Activated CD4-positive, CD25-positive, alpha-beta regulatory T cell treated with anti-CD3 and anti-CD28 coated beads, Interleukin-2, amount 50 U/mL, for 72 hours (primary cell): Measurements from ENCODE around the gene BMAL1.
A peak's percentile ranks its signal among the peaks of the same experiment; 100 is the strongest.

Experiments
- DNase-seq: peaks from one replicate; pipeline ENCODE4 v3.0.0; 2021

The BMAL1 gene

GRCh38 chr11:13318498-13319295, 41.1 kb downstream of the BMAL1 start:
- DNase-seq, result no peak

DNA sequence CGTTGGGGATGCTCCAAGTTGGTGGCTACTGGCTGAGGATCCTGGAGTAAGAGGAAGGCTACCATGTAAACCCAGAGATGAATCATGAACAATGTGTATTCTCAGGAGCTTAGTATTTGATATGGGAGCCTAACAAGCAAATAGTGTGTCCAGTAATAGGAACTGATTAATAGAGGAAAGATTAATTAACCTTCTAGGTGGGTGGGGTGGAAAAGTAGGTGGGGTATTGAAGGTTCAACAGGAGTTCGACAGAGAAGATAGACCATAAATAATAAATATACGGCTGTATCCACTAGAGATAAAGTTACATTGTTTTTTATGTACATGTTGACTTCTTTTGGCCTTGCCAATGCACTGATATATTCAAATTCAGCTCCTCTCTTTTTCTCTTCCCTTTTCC, 43.1 kb downstream of the BMAL1 start:
- no peak for DNase-seq

- DNase-seq, result no peak
Observed at GRCh38 chr11:13321431-13321830, 43.8 kb downstream of the BMAL1 start.

GRCh38 chr11:13324141-13324540, 46.6 kb downstream of the BMAL1 start:
- DNase-seq, result no peak

GRCh38 chr11:13324709-13325108, 47.1 kb downstream of the BMAL1 start:
- DNase-seq, result no peak

DNA sequence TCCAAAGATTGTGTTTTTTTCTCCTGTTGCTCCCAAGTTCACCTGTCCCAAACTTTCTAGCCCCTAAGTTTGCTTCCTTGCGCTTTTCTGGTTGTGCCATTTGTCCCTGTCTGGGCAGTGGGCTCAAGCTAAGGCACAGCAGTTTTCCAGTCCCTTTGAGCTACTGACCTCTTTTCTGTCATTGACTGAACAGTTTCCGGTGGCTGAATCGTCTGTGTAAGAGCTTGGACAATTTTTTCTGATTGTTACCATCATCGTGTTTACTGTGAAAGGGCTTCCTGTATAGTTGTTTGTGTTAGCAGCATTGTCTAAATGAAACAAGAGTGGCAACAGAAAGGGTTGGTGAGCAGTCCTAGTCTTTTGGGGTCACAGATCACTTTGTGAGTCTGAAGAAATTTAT, 49.8 kb downstream of the BMAL1 start:
- no peak for DNase-seq

DNA sequence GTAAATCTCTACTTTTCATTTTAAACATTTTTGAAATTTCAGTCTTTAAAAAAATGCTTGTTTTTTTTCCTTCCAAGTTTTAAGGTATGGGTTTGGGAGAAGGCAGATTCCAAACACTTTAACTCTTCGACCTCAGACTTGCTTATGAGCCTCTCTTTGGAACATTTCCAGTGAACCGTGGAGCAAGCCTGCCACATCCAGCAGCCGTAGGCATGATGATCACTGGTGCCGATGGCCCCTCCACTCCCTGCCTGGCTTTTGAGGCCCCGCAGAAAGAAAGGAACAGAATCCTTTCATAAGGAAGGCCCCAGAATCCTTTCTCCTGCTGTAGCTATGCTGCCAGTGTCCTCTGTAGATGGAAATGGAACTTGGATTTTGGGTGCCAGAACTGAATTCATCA, 50.7 kb downstream of the BMAL1 start:
- no peak for DNase-seq

DNA sequence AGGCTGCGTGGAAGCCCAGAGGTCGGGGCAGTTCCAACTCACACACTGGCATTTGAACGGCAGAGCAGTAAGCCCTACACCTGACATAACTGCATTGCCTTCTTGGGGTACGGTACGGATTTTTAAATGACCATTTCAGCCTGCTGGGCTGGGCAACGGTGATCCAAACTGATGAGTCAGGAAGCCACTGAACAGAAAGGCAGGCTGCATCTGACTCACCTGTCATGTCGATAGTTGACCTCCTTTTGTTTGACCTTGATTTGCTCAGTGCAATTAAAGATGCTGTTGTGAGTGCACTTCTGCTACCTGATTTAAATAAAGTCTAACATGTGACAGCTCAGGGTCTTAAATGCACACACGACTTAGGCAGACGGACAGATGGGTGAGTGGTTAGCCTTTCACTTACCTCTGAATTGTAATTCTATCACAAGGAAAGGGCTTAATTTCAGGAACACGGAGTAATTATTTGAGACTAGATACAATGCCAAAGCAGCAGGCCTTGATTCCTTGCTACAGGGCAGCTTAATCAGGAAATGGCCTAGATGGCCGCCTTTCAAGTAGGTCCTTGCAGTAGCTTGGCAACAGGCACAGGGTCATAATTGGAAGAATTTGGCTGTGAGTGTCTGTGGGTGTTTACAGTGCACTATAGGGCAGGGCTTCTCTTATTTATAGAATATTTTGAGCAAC, 52.2 kb downstream of the BMAL1 start:
- no peak for DNase-seq

DNA sequence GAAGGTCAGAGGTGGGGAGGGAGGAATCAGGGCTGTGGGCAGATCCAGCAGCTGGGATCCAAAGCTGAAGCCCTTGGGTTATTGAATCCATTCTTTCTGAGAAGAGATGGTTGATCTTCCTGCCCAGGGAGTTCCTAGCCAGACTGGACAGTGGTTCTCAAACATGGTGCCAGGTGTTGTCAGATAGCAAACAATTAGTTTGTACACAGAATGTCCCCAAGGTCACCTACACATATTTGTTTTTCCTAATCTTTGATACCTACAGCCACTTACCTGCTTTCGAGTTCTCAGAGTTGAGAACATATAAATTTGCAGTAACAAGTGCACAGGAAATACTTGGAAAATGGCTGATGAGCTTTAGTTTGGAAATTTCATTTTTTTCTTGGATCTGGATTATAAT, 54.5 kb downstream of the BMAL1 start:
- DNase-seq, result no peak

- no peak for DNase-seq
Observed at GRCh38 chr11:13333456-13333957, 55.9 kb downstream of the BMAL1 start.

DNA sequence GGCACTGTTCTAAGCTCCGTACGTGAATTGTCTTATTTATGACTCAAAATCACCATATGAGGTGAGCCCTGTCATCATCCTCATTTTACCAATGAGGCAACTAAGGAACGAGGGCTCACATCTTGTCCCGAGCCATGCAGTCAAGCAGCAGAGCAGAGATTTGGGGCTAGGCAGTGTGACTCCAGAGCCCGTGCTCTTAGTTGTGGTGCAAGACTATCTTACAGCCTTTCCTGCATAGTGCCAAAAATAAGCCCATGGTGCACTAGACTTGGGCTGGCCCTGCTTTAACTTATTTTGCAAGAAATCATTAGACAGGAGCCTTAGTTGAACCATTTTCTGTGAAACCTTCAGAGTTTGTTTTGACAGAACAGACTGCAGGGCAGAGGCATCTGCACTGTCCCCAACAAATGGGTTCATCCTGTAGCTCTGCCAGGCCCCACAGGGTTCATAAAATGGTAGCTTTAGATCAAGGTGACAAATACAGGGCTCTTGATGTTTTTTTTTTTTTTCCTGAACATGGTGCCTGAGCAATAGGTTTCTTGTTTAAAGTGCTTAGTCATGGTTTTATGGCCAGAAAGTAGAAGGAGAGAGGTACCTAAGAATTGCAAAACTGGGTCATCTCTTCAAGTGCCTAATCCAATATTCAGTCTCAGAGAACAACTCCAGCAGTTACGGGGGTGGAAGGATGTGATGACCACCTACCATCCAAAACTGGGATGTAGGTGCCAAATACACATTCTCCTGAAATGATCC, 56.6 kb downstream of the BMAL1 start:
- DNase-seq, result no peak

DNA sequence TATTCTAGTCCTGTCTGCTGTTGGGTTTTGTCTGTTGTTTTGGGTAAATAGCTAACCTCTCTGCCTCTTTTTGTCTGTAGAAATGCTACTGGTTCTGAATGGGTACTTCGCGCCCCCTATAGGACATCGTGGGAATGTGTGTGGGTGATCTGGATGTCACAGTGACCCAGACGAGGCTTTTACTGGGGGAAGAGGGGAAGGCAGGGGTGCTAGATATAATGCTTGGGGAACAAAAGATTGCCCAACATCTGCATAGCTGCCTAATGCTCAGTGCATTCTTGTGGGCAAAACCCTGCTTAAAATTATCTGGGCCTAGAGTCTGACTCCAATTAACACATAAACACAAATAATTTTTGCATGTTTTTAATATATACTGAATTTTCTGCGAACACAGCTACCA, 57.7 kb downstream of the BMAL1 start:
- DNase-seq, result peak; percentile 65

GRCh38 chr11:13336246-13336878, 58.8 kb downstream of the BMAL1 start:
- no peak for DNase-seq

DNA sequence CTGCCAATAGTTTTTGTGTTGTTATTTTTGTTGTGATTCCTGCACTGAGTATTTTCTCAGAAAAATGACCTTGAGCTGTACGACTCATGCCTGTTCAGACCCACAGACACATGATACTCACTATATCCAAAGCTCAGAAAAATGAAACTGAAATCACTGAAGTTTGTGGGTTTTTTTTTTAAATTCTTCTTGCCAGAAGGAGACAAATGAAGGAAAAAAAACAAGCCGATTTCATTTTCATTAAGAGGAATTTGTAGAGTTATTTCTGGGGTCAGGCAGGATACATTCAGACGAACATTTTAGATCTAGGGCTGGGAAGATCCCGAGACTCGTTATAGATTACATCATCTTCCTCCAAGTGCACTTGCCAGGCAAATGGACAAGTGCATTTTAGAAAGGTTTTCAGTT, 60.4 kb downstream of the BMAL1 start:
- DNase-seq, result no peak

DNA sequence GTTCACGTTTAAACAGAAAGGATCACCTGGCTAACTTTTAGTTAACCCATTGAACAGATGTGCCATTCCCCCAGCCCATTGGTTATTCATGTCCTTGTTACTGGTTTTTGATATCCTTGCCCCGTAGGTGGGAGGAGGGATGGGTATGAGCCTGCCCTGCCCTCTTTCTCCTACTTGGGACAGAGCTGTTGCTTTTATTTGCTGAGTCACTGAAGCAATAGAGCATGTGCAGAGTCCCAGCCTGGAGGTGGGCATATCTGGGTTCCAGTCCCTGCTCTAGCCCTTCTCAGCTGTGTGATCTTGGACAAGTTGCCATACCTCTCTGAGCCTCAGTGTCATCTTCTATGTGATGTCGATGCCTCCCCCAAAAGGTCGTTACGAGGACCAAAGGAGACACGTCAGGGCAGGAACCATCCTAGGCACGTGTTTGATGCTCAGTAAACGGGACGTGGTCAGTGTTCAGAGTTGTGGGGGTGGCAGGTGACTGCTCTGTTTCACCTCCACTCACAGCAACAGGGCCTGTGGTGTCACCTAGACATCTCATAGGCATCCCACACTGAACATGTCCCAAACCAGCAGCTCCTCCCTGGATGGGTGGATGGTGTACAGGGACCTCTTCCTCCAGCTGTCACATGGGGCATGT, 61.0 kb downstream of the BMAL1 start:
- DNase-seq, result peak; percentile 38

DNA sequence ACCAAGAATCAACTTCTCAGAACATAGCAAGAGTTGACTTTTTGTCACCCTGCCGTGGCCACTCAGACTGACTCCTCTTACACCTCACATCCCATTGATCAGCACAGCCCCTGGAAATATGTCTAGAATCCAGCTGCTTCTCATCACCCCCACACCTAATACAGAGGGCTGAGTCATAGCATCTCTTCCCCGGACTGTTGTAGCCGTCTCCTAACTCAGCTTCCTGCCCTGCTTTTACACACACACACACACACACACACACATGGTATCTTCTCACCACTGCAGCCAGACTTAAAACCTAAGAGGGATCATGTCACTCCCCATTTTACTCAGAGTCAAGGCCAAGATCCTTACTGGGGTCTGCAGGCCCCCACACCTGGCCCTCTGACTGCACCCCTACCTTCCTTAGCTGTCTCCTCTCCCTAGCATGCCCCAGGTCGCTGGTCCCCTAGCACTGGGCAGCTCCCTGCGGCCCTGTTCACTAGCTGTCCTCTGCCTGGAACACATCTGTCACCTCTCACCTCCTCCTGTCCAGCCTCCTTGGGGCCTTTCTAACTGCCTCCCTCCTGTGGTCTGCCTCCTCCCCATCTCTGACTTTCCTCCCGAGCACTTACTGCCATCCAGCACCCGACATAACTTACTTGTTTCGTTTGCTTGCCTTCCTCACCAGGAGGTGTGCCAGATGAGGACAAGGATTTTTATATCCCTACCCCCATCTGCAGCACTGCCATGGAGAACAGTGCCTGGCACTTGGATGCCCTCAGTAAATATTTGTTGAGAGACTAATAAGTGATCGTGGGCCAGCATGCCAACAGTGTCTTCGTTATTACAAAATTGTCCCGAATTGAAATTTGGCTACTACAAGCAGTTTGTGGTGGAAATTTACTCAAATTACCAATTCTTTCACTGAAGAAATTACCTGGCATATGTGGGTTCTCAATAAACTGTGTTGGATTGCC, 61.9 kb downstream of the BMAL1 start:
- DNase-seq, result no peak

DNA sequence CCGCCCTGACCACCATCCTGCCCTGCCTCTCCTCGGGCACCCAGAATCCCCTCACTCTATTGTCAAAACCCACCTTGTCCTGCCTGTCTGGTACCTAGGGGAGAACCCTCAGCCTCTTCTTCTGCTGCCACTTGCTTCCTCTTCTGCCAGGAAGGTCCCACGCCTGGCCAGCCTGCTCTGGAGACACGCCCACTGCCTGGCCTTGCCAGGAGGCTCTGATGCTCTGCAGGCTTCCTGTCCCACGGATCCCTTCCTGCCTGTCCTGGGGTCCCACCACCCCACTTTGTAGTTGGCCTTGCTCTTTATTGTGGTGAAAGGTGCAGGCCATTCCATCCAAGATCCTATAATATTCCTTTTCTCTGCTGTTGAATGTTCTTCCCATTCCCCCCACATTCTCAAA, 63.4 kb downstream of the BMAL1 start:
- no peak for DNase-seq

DNA sequence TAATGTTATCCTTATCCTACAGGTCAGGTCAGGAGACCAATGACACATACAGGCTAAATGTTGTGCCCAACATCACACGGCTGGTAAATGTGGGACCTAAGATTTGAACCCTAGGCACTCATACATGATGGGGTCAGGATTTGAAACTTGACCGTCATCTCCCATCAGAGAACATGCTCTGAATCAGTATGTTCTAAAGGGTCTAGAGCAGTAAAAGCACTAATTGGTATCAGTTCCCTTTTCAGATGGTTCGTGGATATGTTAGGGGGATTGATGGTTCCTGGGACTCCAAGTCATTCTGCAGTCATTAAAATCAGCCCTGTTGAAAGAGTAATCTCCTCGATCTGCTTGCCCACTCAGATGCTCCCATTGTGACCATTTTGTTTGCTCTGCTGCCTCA, 65.5 kb downstream of the BMAL1 start:
- no peak for DNase-seq

DNA sequence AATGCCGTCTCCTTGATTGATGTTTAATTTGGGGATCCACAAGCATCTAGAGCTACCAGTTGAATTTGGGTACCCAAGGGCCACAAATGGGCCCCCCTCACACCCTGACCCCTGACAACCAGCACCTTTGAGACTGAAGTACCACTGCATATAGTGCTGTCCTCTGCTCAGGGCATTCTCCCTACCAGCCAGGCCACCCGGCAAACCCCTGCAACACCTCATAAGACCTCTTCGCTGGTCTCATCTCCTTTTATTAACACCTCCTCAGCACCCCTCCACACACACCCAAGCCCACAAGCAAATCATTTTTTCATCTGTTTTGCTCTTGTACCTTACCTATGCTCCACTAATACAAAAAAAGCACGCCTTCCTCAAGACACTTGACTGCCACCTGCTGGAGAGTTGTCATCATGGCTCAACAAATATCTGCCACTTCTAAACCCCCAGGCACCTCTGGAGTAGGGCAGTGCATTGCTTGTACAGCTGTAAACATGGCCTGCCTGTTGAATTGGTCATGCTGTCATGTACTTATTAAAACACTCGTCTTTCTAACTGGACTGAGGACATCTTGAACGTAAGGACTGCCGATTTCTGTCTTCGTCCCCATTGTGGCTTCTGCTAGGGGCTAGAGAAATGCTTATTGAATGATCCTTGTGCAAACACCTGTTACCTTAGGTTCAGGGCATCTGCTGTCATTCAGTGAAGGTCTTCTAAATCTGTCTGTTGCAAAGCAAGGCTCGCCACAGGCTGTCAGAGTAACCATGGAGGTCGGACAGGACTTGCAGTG, 66.5 kb downstream of the BMAL1 start:
- peak; percentile 59 for DNase-seq

DNA sequence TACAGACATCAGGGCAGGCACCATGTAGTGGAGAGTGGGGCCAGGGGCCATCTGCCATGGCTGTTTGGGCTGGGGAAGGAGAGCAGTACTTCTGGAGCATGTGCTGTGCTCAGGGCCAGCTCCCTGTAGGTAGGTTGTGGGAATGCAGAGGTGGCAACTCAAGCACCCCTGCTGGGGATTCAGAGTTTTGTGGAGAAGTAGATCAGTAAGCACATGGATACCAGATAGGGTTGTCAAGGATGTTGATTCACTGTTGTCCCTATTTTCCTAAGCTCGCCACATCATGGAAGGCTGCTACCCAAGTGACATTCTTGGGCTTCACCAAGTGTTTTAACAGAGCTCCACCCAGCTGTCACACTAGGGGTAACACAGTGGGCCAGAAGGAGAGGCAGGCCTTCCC, 67.2 kb downstream of the BMAL1 start:
- DNase-seq, result no peak

GRCh38 chr11:13346470-13346869, 68.9 kb downstream of the BMAL1 start:
- no peak for DNase-seq
